Measurements from ENCODE around the gene UACA. TPM values are rescaled to one million over a fixed set of nuclear protein-coding genes. Genes with fewer than 3 reads are reported as not detected.

Gene UACA
- total RNA-seq, 3 donors from 2014 or later (not counting 1 experiment from before 2014, with no cell fraction given) = 1.1 to 3.1 (median 2.1) TPM

GRCh38 chr15:70714565-70714964, 48.8 kb downstream of the UACA start:
- H3K4me1 ChIP-seq (ENCODE audit: control insufficient read depth, insufficient read depth, low read length) = no peaks in the 10 kb centered on the region
- WGBS (ENCODE audit: insufficient coverage) = 40% methylated on average over 1 of the region's 3 CpGs
- Mint-ChIP-seq H3K4me3 (no peak overlapping the region), H3K4me1 (peaks cover 7% of the 10 kb centered on the region in 2 donors), H3K27me3 (ENCODE audit: low read depth in 2 of 2) (peaks cover 13% of the 10 kb centered on the region in 2 donors), H3K9me3 (no peaks in the 10 kb centered on the region), H3K36me3 (no peaks in the 10 kb centered on the region), H3K27ac (no peak overlapping the region)
- no peak for TF ChIP-seq CTCF (IDR thresholded peaks at IDR 0.05)
- no peaks in the 10 kb centered on the region for H3K9me3 ChIP-seq (ENCODE audit: control insufficient read depth, insufficient read depth, low read length)
- H3K4me3 ChIP-seq (ENCODE audit: low read length) = no peak overlapping the region
- peaks cover 10% of the 10 kb centered on the region for H3K27me3 ChIP-seq (ENCODE audit: control insufficient read depth, insufficient read depth, low read length)
- no peak overlapping the region for H3K27ac ChIP-seq (ENCODE audit: low read length)
- intact Hi-C loops (cut with micrococcal nuclease) = no loop called here
- no peak for DNase-seq
- ATAC-seq = no peak
- no peaks in the 10 kb centered on the region for H3K36me3 ChIP-seq (ENCODE audit: control insufficient read depth, insufficient read depth, low read length)

- H3K4me3 Mint-ChIP-seq = no peak overlapping the region
- no peaks in the 10 kb centered on the region for H3K9me3 ChIP-seq (ENCODE audit: control insufficient read depth, insufficient read depth, low read length)
- no peaks in the 10 kb centered on the region for H3K36me3 Mint-ChIP-seq
- no peak overlapping the region for H3K27ac ChIP-seq (ENCODE audit: low read length)
- intact Hi-C loops (cut with micrococcal nuclease) = no loop called here
- no peak overlapping the region for H3K4me3 ChIP-seq (ENCODE audit: low read length)
- peaks cover 10% of the 10 kb centered on the region for H3K27me3 ChIP-seq (ENCODE audit: control insufficient read depth, insufficient read depth, low read length)
- no peak overlapping the region for H3K27ac Mint-ChIP-seq
- no peaks in the 10 kb centered on the region for H3K9me3 Mint-ChIP-seq
- H3K4me1 ChIP-seq (ENCODE audit: control insufficient read depth, insufficient read depth, low read length) = no peaks in the 10 kb centered on the region
- WGBS (ENCODE audit: insufficient coverage) = 100% methylated on average over 1 of the region's 2 CpGs
- H3K4me1 Mint-ChIP-seq = peaks cover 7% of the 10 kb centered on the region in 2 donors
- TF ChIP-seq CTCF (IDR thresholded peaks at IDR 0.05) = no peak
- DNase-seq (no peak), ATAC-seq (no peak)
- peaks cover 13% of the 10 kb centered on the region in 2 donors for H3K27me3 Mint-ChIP-seq (ENCODE audit: low read depth in 2 of 2)
- H3K36me3 ChIP-seq (ENCODE audit: control insufficient read depth, insufficient read depth, low read length) = no peaks in the 10 kb centered on the region
Observed at GRCh38 chr15:70714015-70714414, 49.3 kb downstream of the UACA start.

- Histone ChIP-seq H3K9me3 (ENCODE audit: control insufficient read depth, insufficient read depth, low read length) (no peaks in the 10 kb centered on the region), H3K27ac (ENCODE audit: low read length) (no peak overlapping the region), H3K27me3 (ENCODE audit: control insufficient read depth, insufficient read depth, low read length) (peaks cover 10% of the 10 kb centered on the region), H3K4me3 (ENCODE audit: low read length) (no peak overlapping the region), H3K36me3 (ENCODE audit: control insufficient read depth, insufficient read depth, low read length) (no peaks in the 10 kb centered on the region), H3K4me1 (ENCODE audit: control insufficient read depth, insufficient read depth, low read length) (no peaks in the 10 kb centered on the region)
- intact Hi-C loops (cut with micrococcal nuclease) = no loop called here
- Mint-ChIP-seq H3K27me3 (ENCODE audit: low read depth in 2 of 2) (peaks cover 15 to 21% of the 10 kb centered on the region in 2 donors), H3K4me3 (no peak overlapping the region), H3K36me3 (no peaks in the 10 kb centered on the region), H3K9me3 (no peaks in the 10 kb centered on the region), H3K4me1 (peaks cover 7% of the 10 kb centered on the region in 2 donors), H3K27ac (no peak overlapping the region)
- 14% methylated on average over 2 of the region's 3 CpGs for WGBS (ENCODE audit: insufficient coverage)
- no peak for TF ChIP-seq CTCF (IDR thresholded peaks at IDR 0.05)
- DNase-seq (no peak), ATAC-seq (no peak)
Observed at GRCh38 chr15:70712271-70712670, 51.1 kb downstream of the UACA start.

- Histone ChIP-seq H3K27ac (ENCODE audit: low read length) (no peak overlapping the region), H3K4me3 (ENCODE audit: low read length) (no peak overlapping the region), H3K27me3 (ENCODE audit: control insufficient read depth, insufficient read depth, low read length) (peaks cover 10% of the 10 kb centered on the region), H3K9me3 (ENCODE audit: control insufficient read depth, insufficient read depth, low read length) (no peaks in the 10 kb centered on the region), H3K36me3 (ENCODE audit: control insufficient read depth, insufficient read depth, low read length) (no peaks in the 10 kb centered on the region), H3K4me1 (ENCODE audit: control insufficient read depth, insufficient read depth, low read length) (no peaks in the 10 kb centered on the region)
- intact Hi-C loops (cut with micrococcal nuclease) = no loop called here
- Mint-ChIP-seq H3K9me3 (no peaks in the 10 kb centered on the region), H3K4me3 (no peak overlapping the region), H3K36me3 (no peaks in the 10 kb centered on the region), H3K27ac (no peak overlapping the region), H3K4me1 (peaks cover 7% of the 10 kb centered on the region in 2 donors), H3K27me3 (ENCODE audit: low read depth in 2 of 2) (peaks cover 21 to 35% of the 10 kb centered on the region in 2 donors)
- ATAC-seq (no peak), DNase-seq (no peak)
- no peak for TF ChIP-seq CTCF (IDR thresholded peaks at IDR 0.05)
- WGBS (ENCODE audit: insufficient coverage) = 93% methylated on average over 5 of the region's 5 CpGs
Observed at GRCh38 chr15:70710714-70711113, 52.6 kb downstream of the UACA start.
